H9 (cell line): ENCODE measurements around the gene MBTPS1. TPM values are rescaled to one million over a fixed set of nuclear protein-coding genes. Genes with fewer than 3 reads are reported as not detected.

ENCODE experiments used
- DNase-seq: peaks from one replicate; pipeline ENCODE4 v3.0.0-alpha.2; 2017
- H2AFZ ChIP-seq: one replicate; pipeline ENCODE4 v1.6.1; 2013; ENCODE audit warnings: mild to moderate bottlenecking, low read length, control low read depth, moderate library complexity
- H2AK5ac ChIP-seq: 2 replicates; pipeline ENCODE4 v1.6.1; 2013; ENCODE audit warnings: low read length, control low read depth, mixed read lengths; ENCODE audit not compliant: insufficient read length
- H2BK120ac ChIP-seq: one replicate; pipeline ENCODE4 v1.6.1; 2013; ENCODE audit warnings: low read depth, mild to moderate bottlenecking, low read length, control low read depth, inconsistent platforms; ENCODE audit not compliant: poor library complexity, severe bottlenecking
- H2BK12ac ChIP-seq: 2 replicates; pipeline ENCODE4 v1.6.1; 2013; ENCODE audit warnings: low read length, control low read depth, mixed read lengths, low read depth; ENCODE audit not compliant: insufficient read length
- H2BK15ac ChIP-seq: 2 replicates; pipeline ENCODE4 v1.6.1; 2013; ENCODE audit warnings: low read depth, low read length, control low read depth
- H2BK20ac ChIP-seq: one replicate; pipeline ENCODE4 v1.6.1; 2013; ENCODE audit warnings: low read depth, mild to moderate bottlenecking, low read length, control low read depth, inconsistent platforms; ENCODE audit not compliant: poor library complexity, severe bottlenecking
- H2BK5ac ChIP-seq: 2 replicates; pipeline ENCODE4 v1.6.1; 2013; ENCODE audit warnings: low read length, control low read depth, mixed read lengths; ENCODE audit not compliant: insufficient read length
- H3K14ac ChIP-seq: 2 replicates; pipeline ENCODE4 v1.6.1; 2013; ENCODE audit warnings: low read length, control low read depth; ENCODE audit not compliant: insufficient read depth
- H3K18ac ChIP-seq: 2 replicates; pipeline ENCODE4 v1.6.1; 2013; ENCODE audit warnings: low read depth, mild to moderate bottlenecking, mixed read lengths, low read length, control low read depth; ENCODE audit not compliant: insufficient read length
- H3K23ac ChIP-seq: 2 replicates; pipeline ENCODE4 v1.6.1; 2013; ENCODE audit warnings: low read length, control low read depth, mixed read lengths, low read depth; ENCODE audit not compliant: insufficient read length
- H3K23me2 ChIP-seq: 2 replicates; pipeline ENCODE4 v1.6.1; 2013; ENCODE audit warnings: low read depth, mild to moderate bottlenecking, mixed read lengths, low read length, control low read depth; ENCODE audit not compliant: insufficient read length, poor library complexity, severe bottlenecking
- H3K27ac ChIP-seq: 2 replicates; pipeline ENCODE4 v1.5.1; 2013; ENCODE audit warnings: low read length, control low read depth, mixed read lengths, low read depth; ENCODE audit not compliant: insufficient read length
- H3K27me3 ChIP-seq: 2 replicates; pipeline ENCODE4 v1.6.1; 2013; ENCODE audit warnings: low read length, control low read depth, inconsistent platforms; ENCODE audit not compliant: insufficient read depth
- H3K4ac ChIP-seq: 2 replicates; pipeline ENCODE4 v1.6.1; 2013; ENCODE audit warnings: low read depth, mild to moderate bottlenecking, control low read depth, inconsistent platforms, low read length, moderate library complexity
- H3K4me1 ChIP-seq: 2 replicates; pipeline ENCODE4 v1.6.1; 2013; ENCODE audit warnings: low read length, control low read depth, inconsistent platforms; ENCODE audit not compliant: insufficient read depth
- H3K4me2 ChIP-seq: 2 replicates; pipeline ENCODE4 v1.6.1; 2013; ENCODE audit warnings: low read length, control low read depth, mixed read lengths; ENCODE audit not compliant: insufficient read length, insufficient read depth
- H3K56ac ChIP-seq: 2 replicates; pipeline ENCODE4 v1.6.1; 2013; ENCODE audit warnings: low read depth, mild to moderate bottlenecking, mixed read lengths, low read length, control low read depth; ENCODE audit not compliant: insufficient read length
- H3K79me1 ChIP-seq: 2 replicates; pipeline ENCODE4 v1.6.1; 2013; ENCODE audit warnings: low read depth, mild to moderate bottlenecking, moderate library complexity, low read length, control low read depth, inconsistent platforms; ENCODE audit not compliant: insufficient read depth, poor library complexity, severe bottlenecking
- H3K79me2 ChIP-seq: 2 replicates; pipeline ENCODE4 v1.6.1; 2013; ENCODE audit warnings: low read length, control low read depth, inconsistent platforms; ENCODE audit not compliant: insufficient read depth
- H3K9ac ChIP-seq: 2 replicates; pipeline ENCODE4 v1.6.1; 2013; ENCODE audit warnings: low read length, control low read depth, mixed read lengths; ENCODE audit not compliant: insufficient read length; ENCODE audit errors: extremely low read depth
- H3K9me3 ChIP-seq: one replicate; pipeline ENCODE4 v1.6.1; 2013; ENCODE audit warnings: low read depth, low read length, inconsistent platforms; ENCODE audit not compliant: control insufficient read depth
- H3T11ph ChIP-seq: one replicate; pipeline ENCODE4 v1.6.1; 2013; ENCODE audit warnings: mild to moderate bottlenecking, low read length, control low read depth, inconsistent platforms
- H4K20me1 ChIP-seq: one replicate; pipeline ENCODE4 v1.6.1; 2013; ENCODE audit not compliant: control insufficient read depth, insufficient read length, insufficient read depth
- H4K5ac ChIP-seq: 2 replicates; pipeline ENCODE4 v1.6.1; 2013; ENCODE audit warnings: low read depth, mild to moderate bottlenecking, mixed read lengths, low read length, control low read depth; ENCODE audit not compliant: insufficient read length
- H4K8ac ChIP-seq: replicated peaks from 2 replicates; pipeline ENCODE4 v1.6.1; 2013; ENCODE audit warnings: low read length, control low read depth, mixed read lengths, low read depth; ENCODE audit not compliant: insufficient read length
- H4K91ac ChIP-seq: 2 replicates; pipeline ENCODE4 v1.6.1; 2013; ENCODE audit warnings: low read depth, mild to moderate bottlenecking, moderate library complexity, mixed read lengths, low read length, control low read depth; ENCODE audit not compliant: insufficient read length
- H3K27ac Mint-ChIP-seq, 3 experiments: 2 replicates in 2 of 3; 3 replicates in 1 of 3; pipeline ENCODE4 v1.8.0; 2020 to 2021; ENCODE audit warnings: mixed read lengths in 3 of 3, mild to moderate bottlenecking in 1 of 3, moderate library complexity in 1 of 3
- H3K27me3 Mint-ChIP-seq: 2 replicates; pipeline ENCODE4 v1.8.0; 2021; ENCODE audit warnings: low read depth, mild to moderate bottlenecking, moderate library complexity, mixed read lengths
- H3K36me3 Mint-ChIP-seq, 3 experiments: 2 replicates in 2 of 3; 3 replicates in 1 of 3; pipeline ENCODE4 v1.8.0; 2020 to 2021; ENCODE audit warnings: low read depth in 3 of 3, mixed read lengths in 3 of 3; ENCODE audit not compliant: insufficient read depth in 1 of 3
- H3K4me1 Mint-ChIP-seq, 2 experiments: 2 replicates each; pipeline ENCODE4 v1.8.0; 2020; ENCODE audit warnings: mixed read lengths in 2 of 2
- H3K4me3 Mint-ChIP-seq, 2 experiments: 2 replicates in 1 of 2; 3 replicates in 1 of 2; pipeline ENCODE4 v1.8.0; 2020 to 2021; ENCODE audit warnings: mild to moderate bottlenecking in 2 of 2, mixed read lengths in 2 of 2, moderate library complexity in 1 of 2
- H3K9me3 Mint-ChIP-seq, 2 experiments: 2 replicates in 1 of 2; 3 replicates in 1 of 2; pipeline ENCODE4 v1.8.0; 2020; ENCODE audit warnings: mild to moderate bottlenecking in 2 of 2, mixed read lengths in 2 of 2, moderate library complexity in 1 of 2
- CTCF ChIP-seq: fragments of 200-600 bp; sonication (generic); conservative IDR thresholded peaks from 3 replicates; pipeline ENCODE4 v1.8.0; 2021; ENCODE audit warnings: antibody characterized with exemption, mild to moderate bottlenecking
- WGBS: extraction: QIAGEN DNeasy Blood & Tissue Kit; methylation state at CpG from one replicate; pipeline ENCODE4 v1.1.7; 2013; ENCODE audit warnings: missing lambda C conversion rate, low lambda C conversion rate, mixed read lengths; ENCODE audit not compliant: insufficient read length; ENCODE audit errors: extremely low coverage; 5-methylcytosine and 5-hydroxymethylcytosine counted together
- total RNA-seq: library from RNA; stranded (reverse); gene quantifications from 2 replicates; pipeline ENCODE4 v1.2.1, GENCODE V29; 2021

Gene MBTPS1
- total RNA-seq, 1 experiment from 2014 or later: 48.7 TPM

GRCh38 chr16:84131117-84131516 lies 14.4 kb upstream of the MBTPS1 start:
- Histone ChIP-seq H3K14ac (no peak overlapping the region), H3K23ac (no peak overlapping the region), H3K4me2 (no peak overlapping the region), H3K27ac (no peak overlapping the region), H4K5ac (no peak overlapping the region), H2BK5ac (no peak overlapping the region), H3K79me2 (peaks cover under 1% of the 10 kb centered on the region; the same call in 1 of the 2 replicates), H3K9ac (no peak overlapping the region), H2AFZ (no peak overlapping the region), H2BK15ac (no peak overlapping the region), H3K27me3 (no peaks in the 10 kb centered on the region), H3K4ac (no peak overlapping the region), H3K4me1 (no peaks in the 10 kb centered on the region), H3K18ac (no peak overlapping the region), H3K9me3 (no peaks in the 10 kb centered on the region), H3K23me2 (no peaks in the 10 kb centered on the region), H3T11ph (no peak overlapping the region), H4K91ac (no peak overlapping the region), H2BK20ac (no peak overlapping the region), H2AK5ac (no peak overlapping the region), H3K79me1 (no peaks in the 10 kb centered on the region), H3K56ac (no peak overlapping the region), H4K20me1 (no peaks in the 10 kb centered on the region), H4K8ac (no peak overlapping the region), H2BK12ac (no peak overlapping the region), H2BK120ac (no peak overlapping the region)
- whole genome bisulfite sequencing: no CpG with 5 or more reads among the region's 5 CpGs
- Mint-ChIP-seq H3K4me3 (no peak overlapping the region), H3K27me3 (no peaks in the 10 kb centered on the region), H3K36me3 (peaks cover 11 to 43% (median 35%) of the 10 kb centered on the region in 3 experiments; a peak in 6 of 7 replicates), H3K9me3 (no peaks in the 10 kb centered on the region), H3K4me1 (peaks cover 16% of the 10 kb centered on the region in 2 experiments), H3K27ac (no peak overlapping the region)
- no peak for DNase-seq
- no peak for TF ChIP-seq CTCF
